Measurements from ENCODE around the gene HK1.

GRCh38 chr10:69321865-69322264, 43.6 kb downstream of the HK1 start:
- TF ChIP-seq CSDC2 (CRISPR knock-in tag; IDR thresholded peaks at IDR 0.05) (no peak), ZNF8 (CRISPR knock-in tag; IDR thresholded peaks at IDR 0.05) (no peak), TOX (CRISPR knock-in tag; IDR thresholded peaks at IDR 0.05; ENCODE audit: borderline replicate concordance) (no peak), PATZ1 (CRISPR knock-in tag; IDR thresholded peaks at IDR 0.05; ENCODE audit: borderline replicate concordance) (no peak), ZC3H10 (CRISPR knock-in tag; IDR thresholded peaks at IDR 0.05) (no peak), TCF4 (CRISPR knock-in tag; IDR thresholded peaks at IDR 0.05; ENCODE audit: borderline replicate concordance) (no peak), ARNTL (CRISPR knock-in tag; IDR thresholded peaks at IDR 0.05; ENCODE audit: borderline replicate concordance, low read depth) (no peak)
- TF ChIP-seq, protein P1, sequence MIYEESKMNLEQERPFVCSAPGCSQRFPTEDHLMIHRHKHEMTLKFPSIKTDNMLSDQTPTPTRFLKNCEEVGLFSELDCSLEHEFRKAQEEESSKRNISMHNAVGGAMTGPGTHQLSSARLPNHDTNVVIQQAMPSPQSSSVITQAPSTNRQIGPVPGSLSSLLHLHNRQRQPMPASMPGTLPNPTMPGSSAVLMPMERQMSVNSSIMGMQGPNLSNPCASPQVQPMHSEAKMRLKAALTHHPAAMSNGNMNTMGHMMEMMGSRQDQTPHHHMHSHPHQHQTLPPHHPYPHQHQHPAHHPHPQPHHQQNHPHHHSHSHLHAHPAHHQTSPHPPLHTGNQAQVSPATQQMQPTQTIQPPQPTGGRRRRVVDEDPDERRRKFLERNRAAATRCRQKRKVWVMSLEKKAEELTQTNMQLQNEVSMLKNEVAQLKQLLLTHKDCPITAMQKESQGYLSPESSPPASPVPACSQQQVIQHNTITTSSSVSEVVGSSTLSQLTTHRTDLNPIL (CRISPR knock-in tag; IDR thresholded peaks at IDR 0.05; ENCODE audit: low read depth), result no peak
